NCI-H128 (cell line): ENCODE results near the gene SEC23A.
"Not testable (repeated sequence)": the region's sequence is repeated elsewhere in the genome, so short reads cannot be mapped to it uniquely, and the experiment has no call there.

Source experiments
- DNase-seq: peaks from one replicate; lab custom pipeline; 2025; ENCODE audit not compliant: unreplicated experiment; lab: John Stamatoyannopoulos, UW

Gene SEC23A

GRCh38 chr14:39102969-39103957 is at the start of gene SEC23A:
Gene SEC23A, minus strand, starts transcription at chr14:39103235. Its CDS starts 7,117 bp downstream, at chr14:39096118.
- peak; percentile 55 for DNase-seq

GRCh38 chr14:39145266-39145966 is 42.4 kb upstream of the SEC23A start:
- DNase-seq = no peak

DNA sequence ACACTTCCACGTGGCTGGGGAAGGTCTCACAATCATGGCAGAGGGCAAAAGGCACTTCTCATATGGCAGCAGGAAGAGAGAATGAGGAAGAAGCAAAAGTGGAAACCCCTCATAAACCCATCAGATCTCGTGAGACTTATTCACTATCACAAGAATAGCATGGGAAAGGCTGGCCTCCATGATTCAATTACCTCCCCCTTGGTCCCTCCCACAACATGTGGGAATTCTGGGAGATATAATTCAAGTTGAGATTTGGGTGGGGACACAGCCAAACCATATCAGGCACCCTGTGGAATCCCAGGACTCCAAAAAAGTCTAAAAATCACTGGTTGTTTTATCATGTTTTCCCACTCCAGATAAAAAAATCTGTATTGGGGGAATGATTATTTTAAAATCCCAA is 40.2 kb upstream of the SEC23A start:
- DNase-seq = not testable (repeated sequence)

DNA sequence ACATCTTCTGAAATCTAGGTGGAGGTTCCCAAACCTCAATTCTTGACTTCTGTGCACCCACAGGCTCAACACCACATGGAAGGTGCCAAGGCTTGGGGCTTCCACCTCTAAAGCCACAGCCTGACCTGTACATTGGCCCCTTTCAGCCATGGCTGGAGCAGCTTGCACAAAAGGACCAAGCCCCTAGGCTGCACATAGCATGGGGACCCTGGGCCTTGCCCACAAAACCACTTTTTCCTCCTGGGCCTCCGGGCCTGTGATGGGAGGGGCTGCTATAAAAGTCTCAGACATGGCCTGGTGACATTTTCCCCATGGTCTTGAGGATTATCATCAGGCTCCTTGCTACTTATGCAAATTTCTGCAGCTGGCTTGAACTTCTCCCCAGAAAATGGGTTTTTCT is 38.6 kb upstream of the SEC23A start:
- DNase-seq = not testable (repeated sequence)

DNA sequence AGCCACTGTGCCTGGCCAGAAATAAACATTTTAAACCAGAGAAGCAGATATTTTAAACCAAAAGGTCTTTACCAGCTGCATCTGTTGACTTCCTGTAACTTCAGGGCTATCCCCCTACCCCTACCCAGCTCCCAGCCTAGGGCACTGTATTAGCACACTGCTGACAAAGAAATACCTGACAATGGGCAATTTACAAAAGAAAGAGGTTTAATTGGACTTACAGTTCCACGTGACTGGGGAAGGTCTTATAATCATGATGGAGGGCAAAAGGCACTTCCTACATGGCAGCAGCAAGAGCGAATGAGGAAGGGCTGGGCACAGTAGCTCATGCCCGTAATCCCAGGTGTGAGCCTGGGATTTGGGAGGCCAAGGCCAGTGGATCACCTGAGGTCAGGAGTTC is 37.1 kb upstream of the SEC23A start:
- DNase-seq = no peak

DNA sequence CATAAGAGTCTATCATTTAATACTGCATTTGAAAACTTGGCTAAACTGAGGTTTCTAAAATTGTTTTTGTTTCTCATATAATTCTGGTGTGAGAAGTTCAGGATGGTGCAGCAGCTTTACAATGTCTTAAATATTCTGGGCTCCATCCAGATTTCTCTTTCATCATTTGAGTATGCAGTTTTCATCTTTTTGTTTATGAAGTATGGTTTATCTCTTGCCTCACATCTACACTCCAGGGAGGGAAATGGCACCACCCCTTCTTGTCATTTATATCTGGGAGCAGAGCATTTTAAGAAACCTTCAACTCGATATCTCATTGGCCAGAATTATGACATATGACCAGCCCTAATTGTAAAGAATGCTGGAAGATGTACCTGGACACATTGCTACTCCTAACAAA is 35.4 kb upstream of the SEC23A start:
- DNase-seq = no peak

- DNase-seq = not testable (repeated sequence)
These were observed 34.8 kb upstream of the SEC23A start for GRCh38 chr14:39137835-39138234.

- DNase-seq = no peak
These were observed 19.5 kb upstream of the SEC23A start for GRCh38 chr14:39122330-39123138.

DNA sequence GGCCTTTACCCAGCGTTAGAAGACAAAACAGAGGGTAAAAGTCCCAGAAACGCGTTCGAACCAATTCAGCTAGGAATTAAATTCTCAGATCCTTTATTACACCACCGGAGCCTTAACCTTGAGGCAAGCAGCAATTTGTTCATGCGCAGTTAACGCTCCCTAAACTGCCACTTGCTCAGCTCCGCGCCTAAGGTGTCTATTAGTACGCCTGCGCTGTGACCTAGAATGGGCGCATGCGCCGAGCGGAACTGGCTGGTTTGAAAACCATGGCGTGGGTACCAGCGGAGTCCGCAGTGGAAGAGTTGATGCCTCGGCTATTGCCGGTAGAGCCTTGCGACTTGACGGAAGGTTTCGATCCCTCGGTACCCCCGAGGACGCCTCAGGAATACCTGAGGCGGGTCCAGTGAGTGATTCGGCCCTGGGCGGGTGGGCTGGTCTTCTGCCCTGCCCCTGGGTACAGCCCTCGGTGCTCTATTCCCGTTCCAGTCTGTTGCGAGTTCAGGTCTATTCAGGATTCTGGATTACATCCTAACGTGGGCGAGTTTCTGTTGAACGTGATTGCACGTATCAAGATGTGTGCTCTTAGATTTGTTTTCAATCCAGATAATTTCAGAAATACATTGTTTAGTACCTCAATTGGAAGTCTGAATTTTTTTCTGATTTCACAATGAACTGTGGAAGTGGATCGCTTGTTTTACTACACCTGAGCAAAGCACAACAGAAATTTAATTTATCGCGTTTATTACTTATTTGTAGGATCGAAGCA is 11.2 kb upstream of the SEC23A start, which contains the start of gene GEMIN2:
Gene GEMIN2 (plus strand): TSS at position 251 of the 766 bp plus-strand sequence. CDS start 16 bp downstream, at position 267.
- DNase-seq = peak; percentile 94

DNA sequence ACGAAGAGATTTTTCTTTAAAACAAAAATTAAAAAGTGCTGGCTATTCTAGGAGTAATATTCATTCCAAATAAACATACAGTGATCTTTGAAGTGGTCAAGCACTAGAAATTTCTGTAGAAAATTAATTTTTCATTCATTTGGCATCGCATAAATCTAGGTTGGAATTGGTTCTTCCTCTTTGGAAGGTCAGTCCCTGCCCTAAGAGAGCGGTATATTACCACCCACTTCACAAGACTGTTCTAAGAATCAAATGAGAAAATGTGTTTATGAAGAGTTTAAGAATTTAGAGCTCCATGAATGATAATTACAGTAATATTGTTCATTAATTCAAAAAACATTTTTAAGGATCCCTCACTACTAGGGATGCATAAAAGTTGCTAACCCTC is 10.6 kb upstream of the SEC23A start:
- DNase-seq = no peak

- DNase-seq = no peak
These were observed 7.1 kb upstream of the SEC23A start for GRCh38 chr14:39109893-39110715.

DNA sequence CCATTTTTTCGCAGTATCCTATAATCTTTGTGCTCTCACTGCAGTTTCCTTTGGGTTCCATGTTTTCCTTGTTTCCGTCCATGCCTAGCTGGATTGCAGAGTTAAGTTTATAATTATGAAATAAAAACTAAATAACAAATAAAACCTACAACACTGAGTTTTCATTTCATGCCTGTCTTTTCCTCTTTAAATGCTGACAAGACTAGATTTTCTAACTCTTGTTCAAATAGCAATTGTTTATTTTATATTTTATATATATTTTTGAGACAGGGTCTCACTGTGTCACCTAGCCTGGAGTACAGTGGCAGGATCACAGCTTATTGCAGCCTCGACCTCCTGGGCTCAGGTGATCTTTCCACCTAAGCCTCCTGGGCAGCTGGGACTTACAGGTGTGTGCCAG is 5.8 kb upstream of the SEC23A start:
- DNase-seq = no peak

DNA sequence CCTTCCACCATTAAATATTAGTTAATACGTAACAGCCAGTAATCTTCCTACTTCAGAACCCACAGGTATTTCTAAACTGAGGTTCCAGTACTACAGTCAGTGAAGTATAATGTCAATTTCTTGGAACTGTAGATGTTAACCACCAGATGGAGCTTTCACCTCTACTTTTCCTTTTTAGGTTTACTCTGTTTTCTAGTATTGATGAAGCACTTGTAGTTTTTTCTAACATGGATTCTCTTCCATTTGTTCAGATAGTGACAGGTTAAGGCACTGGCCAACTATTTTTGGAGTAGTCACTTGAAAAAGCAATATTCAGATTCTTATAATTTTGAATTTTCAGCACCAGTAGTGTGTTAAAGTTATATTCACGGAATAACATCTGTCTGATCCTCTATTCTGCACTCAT is 4.6 kb upstream of the SEC23A start:
- DNase-seq = peak; percentile 3

- DNase-seq = not testable (repeated sequence)
These were observed 1.2 kb upstream of the SEC23A start for GRCh38 chr14:39104078-39104801.

DNA sequence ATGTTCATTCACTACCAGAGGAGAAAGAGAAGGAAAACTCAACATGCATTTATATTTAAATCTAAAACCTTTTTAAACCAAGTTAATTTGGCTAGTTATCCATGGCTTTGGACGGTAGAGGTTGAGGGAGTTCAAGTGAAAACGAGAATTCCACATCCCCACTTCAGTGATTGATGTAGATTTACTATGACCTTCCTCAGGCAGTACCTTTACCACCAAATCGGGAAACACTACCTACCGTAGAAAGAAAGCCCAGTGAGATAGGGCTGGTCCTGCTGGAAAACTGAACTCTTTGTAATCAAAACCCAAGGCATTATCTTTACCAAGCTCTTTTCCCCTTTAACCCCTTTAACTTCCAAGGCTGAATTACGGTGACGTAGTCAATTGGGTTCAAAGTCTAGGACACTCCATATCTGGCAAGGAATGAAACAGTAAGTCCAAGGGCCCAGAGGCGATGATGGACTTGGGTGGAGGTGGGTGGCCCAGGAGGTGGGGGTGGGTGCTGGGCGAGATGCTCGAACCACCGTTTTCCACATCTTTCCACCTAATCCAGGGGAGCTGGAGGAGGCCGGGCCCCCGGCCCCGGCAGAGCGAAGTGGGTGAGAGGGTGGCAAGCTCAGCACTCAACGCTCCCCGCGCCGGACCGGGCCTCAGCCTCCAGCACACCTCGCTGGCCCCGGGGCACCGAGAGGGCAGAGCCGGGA is 618 bp downstream of the SEC23A start:
- DNase-seq = no peak

GRCh38 chr14:39099748-39100147 is 3.3 kb downstream of the SEC23A start:
- DNase-seq = no peak

- not testable (repeated sequence) for DNase-seq
These were observed 3.8 kb downstream of the SEC23A start for GRCh38 chr14:39099215-39099614.

DNA sequence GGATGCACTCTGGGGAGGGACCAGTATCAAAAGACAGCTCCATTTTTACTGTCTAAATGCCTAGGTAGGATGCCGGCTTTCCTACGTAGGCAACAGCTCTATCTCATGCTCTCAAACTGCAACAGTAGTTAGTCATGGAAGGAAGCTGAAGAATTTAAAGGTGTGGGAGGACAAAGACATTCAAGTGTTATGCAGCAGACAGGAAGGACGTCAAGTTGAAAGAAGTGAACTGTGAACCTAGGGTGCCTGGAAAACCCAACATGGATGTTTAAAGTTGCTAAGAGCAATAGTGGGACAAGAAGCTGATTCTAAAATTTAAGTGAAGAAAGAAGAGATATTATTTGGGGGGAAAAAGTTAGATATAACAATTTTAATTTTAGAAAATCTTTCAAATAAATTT is 5.9 kb downstream of the SEC23A start:
- no peak for DNase-seq
